B cell (primary cell): ENCODE measurements around the gene AEBP1.

Experiments used
- CTCF ChIP-seq: fragments of 200-600 bp; IDR thresholded peaks from one replicate; pipeline ENCODE4 v1.8.0; 2022; ENCODE audit warnings: antibody characterized with exemption, mild to moderate bottlenecking
- EZH2 ChIP-seq: IDR thresholded peaks from 2 replicates; pipeline ENCODE4 v1.6.1; 2012; ENCODE audit warnings: borderline replicate concordance, low read depth, mild to moderate bottlenecking, moderate library complexity, low read length; ENCODE audit not compliant: insufficient read depth, poor library complexity, severe bottlenecking

- TF ChIP-seq CTCF = no peak
- no peak for TF ChIP-seq EZH2
Observed at GRCh38 chr7:44080686-44081265, 23.4 kb upstream of the AEBP1 start.
